HG02970 (cell line): Measurements from ENCODE around the gene PGBD2.
"Not testable (repeated sequence)": the region's sequence is repeated elsewhere in the genome, so short reads cannot be mapped to it uniquely, and the experiment has no call there.

Source experiments
- ATAC-seq: cut with Tn5 transposase; IDR thresholded peaks from one replicate; pipeline ENCODE4 v1.9.1; 2021; ENCODE audit warnings: mild to moderate bottlenecking, moderate library complexity, moderate number of reproducible peaks; ENCODE audit not compliant: unreplicated experiment, low FRiP score

The PGBD2 gene

GRCh38 chr1:248906009-248906752, at the start of gene PGBD2:
Gene PGBD2, plus strand, starts transcription at chr1:248906235. Its CDS starts 7,628 bp downstream, at chr1:248913863.
- peak; percentile 96 for ATAC-seq

GRCh38 chr1:248857201-248857600, 48.8 kb upstream of the PGBD2 start:
- ATAC-seq: no peak

- ATAC-seq: no peak
Measured at GRCh38 chr1:248857749-248858095, 48.3 kb upstream of the PGBD2 start.

GRCh38 chr1:248858096-248858890, 47.7 kb upstream of the PGBD2 start:
- peak; percentile 30 for ATAC-seq

GRCh38 chr1:248858891-248859889, 46.8 kb upstream of the PGBD2 start, which contains the start of gene ZNF692:
Gene ZNF692, minus strand, starts transcription at chr1:248859085. Its CDS starts 776 bp downstream, at chr1:248858309.
- ATAC-seq: peak; percentile 91

GRCh38 chr1:248860007-248860406, 46.0 kb upstream of the PGBD2 start:
- ATAC-seq: no peak

- ATAC-seq: no peak
Measured at GRCh38 chr1:248861616-248862015, 44.4 kb upstream of the PGBD2 start.

GRCh38 chr1:248862695-248862997, 43.4 kb upstream of the PGBD2 start:
- no peak for ATAC-seq

- peak; percentile 32 for ATAC-seq
Measured at GRCh38 chr1:248862998-248863881, 42.8 kb upstream of the PGBD2 start.

- no peak for ATAC-seq
Measured at GRCh38 chr1:248871837-248872401, 34.1 kb upstream of the PGBD2 start.

- ATAC-seq: peak; percentile 18
Measured at GRCh38 chr1:248872752-248873408, 33.2 kb upstream of the PGBD2 start.

GRCh38 chr1:248873409-248873992, 32.5 kb upstream of the PGBD2 start:
- peak; percentile 89 for ATAC-seq

- ATAC-seq: peak; percentile 54
Measured at GRCh38 chr1:248873993-248874533, 32.0 kb upstream of the PGBD2 start.

- no peak for ATAC-seq
Measured at GRCh38 chr1:248881261-248881660, 24.8 kb upstream of the PGBD2 start.

- ATAC-seq: not testable (repeated sequence)
Measured at GRCh38 chr1:248882427-248882826, 23.6 kb upstream of the PGBD2 start.

- no peak for ATAC-seq
Measured at GRCh38 chr1:248884632-248885295, 21.3 kb upstream of the PGBD2 start.

GRCh38 chr1:248885646-248886045, 20.4 kb upstream of the PGBD2 start:
- ATAC-seq: no peak
